Measurements from ENCODE around the gene PVR. TPM values are rescaled to one million over a fixed set of nuclear protein-coding genes. Genes with fewer than 3 reads are reported as not detected.
"Not testable (repeated sequence)": the region's sequence is repeated elsewhere in the genome, so short reads cannot be mapped to it uniquely, and the experiment has no call there.

Gene PVR
- total RNA-seq, 1 donor from 2014 or later, result 104 TPM

DNA sequence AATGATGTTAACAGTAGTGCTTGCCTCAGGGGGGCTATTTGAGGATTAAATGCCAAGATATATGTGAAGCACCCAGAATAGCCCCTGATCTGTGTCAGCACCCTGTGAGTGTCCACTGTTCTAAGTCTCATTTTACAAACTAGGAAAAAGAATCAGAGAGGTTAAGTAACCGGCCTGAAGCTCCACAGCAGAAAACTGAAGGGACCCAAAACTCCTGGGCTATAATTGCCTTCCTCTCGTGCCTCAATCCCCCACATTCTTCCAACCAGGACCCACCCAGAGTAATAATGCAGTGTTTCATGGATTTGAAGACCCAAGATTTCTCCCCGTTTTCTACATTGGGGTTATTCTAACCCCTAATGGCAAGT, 2.3 kb downstream of the PVR start:
- DNase-seq, result no peak

DNA sequence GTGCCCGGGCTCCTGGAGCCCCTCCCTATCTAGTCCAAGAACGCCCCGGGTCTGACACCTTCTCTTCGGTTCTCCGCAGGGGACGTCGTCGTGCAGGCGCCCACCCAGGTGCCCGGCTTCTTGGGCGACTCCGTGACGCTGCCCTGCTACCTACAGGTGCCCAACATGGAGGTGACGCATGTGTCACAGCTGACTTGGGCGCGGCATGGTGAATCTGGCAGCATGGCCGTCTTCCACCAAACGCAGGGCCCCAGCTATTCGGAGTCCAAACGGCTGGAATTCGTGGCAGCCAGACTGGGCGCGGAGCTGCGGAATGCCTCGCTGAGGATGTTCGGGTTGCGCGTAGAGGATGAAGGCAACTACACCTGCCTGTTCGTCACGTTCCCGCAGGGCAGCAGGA, 3.4 kb downstream of the PVR start:
- DNase-seq, result no peak

DNA sequence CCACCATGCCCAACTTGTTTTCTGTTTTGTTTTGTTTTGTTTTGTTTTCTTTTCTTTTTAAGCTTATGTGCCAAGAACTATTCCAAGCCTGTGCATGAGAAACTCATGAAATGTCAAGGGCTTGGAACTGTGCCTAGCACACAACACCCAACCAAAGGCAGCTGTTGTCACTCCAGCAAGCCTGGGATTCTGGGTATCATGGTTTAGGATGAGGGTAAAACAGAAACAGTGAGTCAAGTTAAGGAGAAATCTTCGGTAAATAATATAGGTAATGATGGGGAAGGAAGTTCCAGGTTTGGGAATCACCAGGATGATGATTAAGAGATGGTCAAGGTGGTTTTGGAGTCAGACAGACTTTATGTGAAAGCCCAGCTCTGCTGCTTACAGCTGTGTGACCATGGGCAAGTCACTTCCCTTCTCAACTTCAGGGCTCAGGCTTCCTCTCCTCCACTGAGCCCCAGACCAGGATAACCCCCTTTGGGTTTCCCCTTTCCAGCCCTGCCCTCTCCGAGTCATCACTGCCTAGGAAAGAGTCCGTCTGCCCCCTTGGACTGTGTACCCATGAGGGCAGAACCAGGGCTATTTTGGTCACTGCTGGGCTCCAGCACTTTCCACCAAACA, 5.0 kb downstream of the PVR start:
- peak; percentile 52 for DNase-seq

GRCh38 chr19:44649578-44650145, 6.0 kb downstream of the PVR start:
- no peak for DNase-seq

DNA sequence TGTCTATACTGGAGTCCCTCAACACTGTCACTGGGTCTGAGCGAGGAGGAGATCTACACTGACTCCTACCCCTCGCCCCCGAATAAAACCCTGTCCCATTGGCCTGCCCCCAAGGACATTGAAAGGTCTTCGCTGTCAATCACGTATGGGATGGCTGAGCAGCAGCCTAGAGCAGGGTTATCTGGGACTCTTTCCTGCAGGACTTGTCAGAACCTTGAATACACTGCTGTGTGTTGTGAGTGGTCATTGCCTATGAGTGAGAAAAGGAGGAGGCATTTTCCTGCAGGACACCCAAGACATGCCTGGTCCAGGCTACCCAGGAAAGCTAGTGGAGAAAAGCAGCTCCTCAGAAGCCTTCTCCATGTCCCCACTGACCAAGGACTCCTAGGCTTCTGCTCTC, 9.6 kb downstream of the PVR start:
- no peak for DNase-seq

DNA sequence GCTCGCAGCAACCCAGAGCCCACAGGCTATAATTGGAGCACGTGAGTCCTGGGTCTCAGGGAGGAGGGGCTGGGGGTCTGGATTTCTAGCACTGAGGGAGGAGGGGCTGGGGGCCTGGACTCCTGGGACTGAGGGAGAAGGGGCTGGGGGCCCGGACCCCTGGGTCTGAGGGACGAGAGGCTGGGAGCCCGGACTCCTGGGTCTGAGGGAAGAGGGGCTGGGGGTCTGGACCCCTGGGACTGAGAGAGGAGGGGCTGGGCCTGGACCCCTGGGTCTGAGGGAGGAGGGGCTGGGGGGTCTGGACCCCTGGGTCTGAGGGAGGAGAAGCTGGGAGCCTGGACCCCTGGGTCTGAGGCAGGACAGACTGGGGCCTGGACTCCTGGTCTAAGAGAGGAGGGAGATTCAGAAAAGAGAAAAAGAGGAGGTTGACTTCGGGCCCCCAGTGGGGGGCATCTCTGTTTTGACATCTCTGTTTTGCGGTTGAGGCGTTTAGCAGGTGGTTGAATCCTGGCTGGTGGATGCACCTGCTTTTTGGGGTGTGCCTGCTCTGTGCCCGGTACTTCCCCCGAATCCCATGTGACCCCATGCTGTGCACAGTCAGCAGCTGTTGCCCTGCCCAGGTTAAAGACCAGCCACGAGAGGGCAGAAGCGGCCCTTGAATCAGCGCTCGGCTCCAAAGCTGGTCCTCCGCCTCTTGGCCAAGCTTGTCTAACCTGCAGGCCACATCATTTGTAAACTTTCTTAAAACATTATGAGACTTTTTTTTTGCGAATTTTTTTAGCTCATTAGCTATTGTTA, 10.5 kb downstream of the PVR start:
- peak; percentile 84 for DNase-seq

GRCh38 chr19:44657211-44657921, 13.7 kb downstream of the PVR start:
- DNase-seq, result peak; percentile 84

GRCh38 chr19:44658069-44658733, 14.5 kb downstream of the PVR start:
- DNase-seq, result peak; percentile 49

DNA sequence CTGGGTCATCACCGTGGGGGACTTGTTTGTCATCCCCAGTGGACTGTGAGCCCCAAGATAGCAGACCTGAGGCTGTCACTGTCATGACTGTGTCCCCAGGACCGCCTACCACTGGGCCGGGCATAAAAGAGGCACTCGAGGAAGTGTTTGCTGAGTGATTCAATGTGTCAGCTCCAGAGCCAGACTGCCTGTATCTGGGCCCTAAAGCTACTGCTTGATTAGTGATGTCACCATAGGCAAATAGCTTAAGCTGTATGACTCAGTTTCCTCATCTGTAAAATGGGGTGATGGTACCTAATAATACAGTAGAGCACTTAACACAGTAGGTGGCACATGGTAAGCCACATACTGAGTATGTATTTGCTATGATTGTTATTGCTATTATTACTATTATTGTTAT, 16.4 kb downstream of the PVR start:
- DNase-seq, result peak; percentile 28

DNA sequence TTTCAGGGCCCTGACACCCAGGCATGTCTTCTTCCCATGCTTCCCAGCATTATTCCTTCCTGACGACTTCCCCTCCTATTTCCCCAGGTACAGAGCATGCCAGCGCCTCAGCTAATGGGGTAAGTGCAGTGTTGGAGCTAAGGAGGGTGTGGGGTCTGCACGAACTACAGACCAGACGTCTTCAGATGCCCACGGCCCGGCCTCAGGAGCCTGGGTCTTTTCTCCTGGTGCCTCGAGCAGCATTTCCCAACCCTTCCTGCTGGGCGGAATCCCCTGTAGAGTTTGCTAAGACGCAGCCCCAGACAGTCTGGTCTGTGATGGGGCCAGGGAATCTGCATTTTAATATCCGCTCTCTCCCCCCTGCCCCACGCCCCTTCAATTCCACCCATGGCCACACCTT, 17.5 kb downstream of the PVR start:
- no peak for DNase-seq

DNA sequence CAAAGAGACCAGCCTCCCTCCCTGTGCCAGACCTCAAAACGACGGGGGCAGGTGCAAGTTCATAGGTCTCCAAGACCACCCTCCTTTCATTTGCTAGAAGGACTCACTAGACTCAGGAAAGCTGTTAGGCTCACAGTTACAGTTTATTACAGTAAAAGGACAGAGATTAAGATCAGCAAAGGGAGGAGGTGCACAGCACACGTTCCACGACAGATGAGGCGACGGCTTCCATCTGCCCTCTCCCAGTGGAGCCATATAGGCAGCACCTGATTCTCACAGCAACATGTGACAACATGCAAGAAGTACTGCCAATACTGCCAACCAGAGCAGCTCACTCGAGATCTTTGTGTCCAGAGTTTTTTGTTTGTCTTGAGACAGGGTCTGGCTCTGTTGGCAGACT, 18.2 kb downstream of the PVR start:
- no peak for DNase-seq

GRCh38 chr19:44662691-44663385, 19.1 kb downstream of the PVR start:
- no peak for DNase-seq

DNA sequence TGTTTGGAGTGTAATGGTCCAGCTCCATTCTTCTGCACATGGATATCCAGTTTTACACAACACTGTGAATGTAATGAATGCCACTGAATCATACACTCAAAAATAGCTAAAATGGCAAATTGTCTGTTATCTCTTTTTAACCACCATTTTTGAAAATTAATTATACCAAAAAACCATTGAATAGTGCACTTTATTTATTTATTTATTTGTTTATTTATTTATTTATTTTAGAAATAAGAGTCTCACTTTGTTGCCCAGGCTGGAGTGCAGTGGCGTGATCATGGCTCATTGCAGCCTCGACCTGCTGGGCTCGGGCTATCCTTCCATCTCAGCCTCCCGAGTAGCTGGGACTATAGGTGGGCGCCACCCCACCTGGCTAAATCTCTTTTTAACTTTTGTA, 20.3 kb downstream of the PVR start:
- DNase-seq, result no peak

DNA sequence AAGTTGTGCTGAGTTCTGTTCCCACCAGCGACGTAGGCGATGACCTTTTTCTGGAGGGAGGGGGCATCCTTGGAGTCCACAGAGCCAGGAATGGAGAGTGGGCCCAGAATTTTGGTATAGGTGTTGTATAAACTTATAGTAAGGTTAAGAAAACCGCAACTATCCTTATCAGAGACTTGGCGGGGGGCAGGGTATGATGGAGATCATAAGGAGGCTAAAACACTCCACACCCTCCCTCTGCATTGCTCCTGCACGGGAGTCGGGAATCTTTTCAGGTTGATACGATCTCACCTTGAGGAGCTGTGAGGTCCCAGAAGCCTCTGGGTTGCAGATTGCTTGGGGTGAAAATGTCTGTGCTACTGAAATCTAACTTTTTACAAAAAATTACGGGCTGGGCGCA, 21.3 kb downstream of the PVR start:
- DNase-seq, result no peak

- no peak for DNase-seq
Observed at GRCh38 chr19:44666852-44667556, 23.3 kb downstream of the PVR start.

DNA sequence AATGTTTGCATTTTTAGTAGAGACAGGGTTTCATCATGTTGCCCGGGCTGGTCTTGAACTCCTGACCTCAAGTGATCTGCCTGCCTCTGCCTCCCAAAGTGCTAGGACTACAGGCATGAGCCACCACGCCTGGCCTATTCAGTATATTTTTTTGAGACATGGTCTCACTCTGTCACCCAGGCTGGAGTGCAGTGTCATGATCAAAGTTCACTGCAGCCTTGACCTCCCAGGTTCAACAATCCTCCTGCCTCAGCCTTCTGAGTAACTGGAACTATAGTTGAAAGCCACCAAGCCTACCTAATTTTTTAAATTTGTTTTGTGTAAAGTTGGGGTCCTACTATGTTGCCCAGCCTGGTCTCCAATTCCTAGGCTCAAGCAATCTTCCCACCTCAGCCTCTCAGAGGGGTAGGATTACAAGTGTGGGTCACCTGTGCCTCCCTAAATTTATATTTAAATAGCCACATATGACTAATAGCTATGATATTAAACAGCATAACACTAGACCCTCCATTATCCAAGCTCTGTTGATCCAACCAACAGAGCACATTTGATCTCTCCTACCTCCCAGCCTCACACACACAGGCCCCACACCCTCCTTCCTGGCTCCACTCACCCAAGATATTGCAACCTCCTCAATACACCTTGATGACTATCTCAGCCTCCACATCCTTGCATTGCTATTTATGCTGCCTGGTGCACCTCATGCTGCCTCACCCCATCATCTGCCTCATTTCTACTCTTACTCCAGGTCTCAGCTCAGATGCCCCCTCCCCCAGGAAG, 25.5 kb downstream of the PVR start:
- DNase-seq, result no peak

- DNase-seq, result not testable (repeated sequence)
Observed at GRCh38 chr19:44670027-44670426, 26.3 kb downstream of the PVR start.

DNA sequence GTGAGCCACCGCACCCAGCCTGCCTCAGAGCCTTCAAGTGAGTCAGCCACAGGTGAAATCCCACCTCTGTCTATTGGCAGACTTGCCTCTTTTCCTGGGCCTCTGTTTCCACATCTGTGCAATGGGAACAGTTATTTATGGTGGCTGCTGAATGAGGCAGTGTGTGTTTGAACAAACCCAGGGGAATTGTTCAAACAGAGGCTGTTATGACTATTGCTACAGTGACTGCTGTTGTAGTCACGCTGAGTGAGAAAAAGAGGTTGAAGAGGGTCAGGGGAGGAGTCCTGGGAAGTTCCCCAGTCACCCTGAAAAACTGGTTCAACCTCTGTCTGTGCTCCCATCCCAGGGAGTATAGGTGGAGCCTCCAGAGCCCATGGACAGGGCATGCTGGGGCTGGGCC, 27.7 kb downstream of the PVR start, which contains the start of gene CEACAM19:
Gene CEACAM19, plus strand, starts transcription at position 83 of the 400 bp plus-strand sequence. CDS start 450 bp downstream, outside the sequence.
- DNase-seq, result no peak

- DNase-seq, result no peak
Observed at GRCh38 chr19:44672226-44672625, 28.5 kb downstream of the PVR start.

DNA sequence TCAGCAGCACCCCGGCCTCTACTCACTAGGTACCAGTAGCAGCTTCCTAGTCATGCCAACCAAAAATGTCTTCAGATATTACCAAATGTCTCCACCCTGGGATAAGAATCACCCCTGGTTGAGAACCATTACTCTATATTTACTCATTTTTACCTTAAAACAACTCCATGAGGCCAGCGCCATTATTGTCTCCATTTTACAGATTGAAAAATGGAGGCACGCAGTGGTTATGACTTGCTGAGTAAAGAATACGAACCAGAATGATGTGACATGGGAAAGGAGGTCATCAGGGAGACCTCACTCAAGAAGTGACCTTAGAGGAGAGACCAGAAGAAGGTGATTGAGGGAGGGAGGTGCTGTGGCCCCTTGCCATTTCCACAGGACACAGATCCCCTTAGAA, 29.8 kb downstream of the PVR start:
- no peak for DNase-seq

GRCh38 chr19:44675521-44675920, 31.8 kb downstream of the PVR start:
- DNase-seq, result no peak
